Metanephros (tissue), 1 donor: Measurements from ENCODE around the gene PERCC1. TPM values are rescaled to one million over a fixed set of nuclear protein-coding genes. Genes with fewer than 3 reads are reported as not detected.

Experiments used
- total RNA-seq: library from RNA; depleted of rRNA; stranded (reverse); fragments of >200 nt; gene quantifications from one replicate; pipeline ENCODE4 v1.2.3, GENCODE V29; 2014

PERCC1 gene
- total RNA-seq: not detected

GRCh38 chr16:1430759-1431496 lies at the start of gene PERCC1:
TSS of gene PERCC1 (plus strand) at chr16:1431078. CDS start at chr16:1432594, 1,516 bp downstream.

GRCh38 chr16:1414532-1415260 lies 16.2 kb upstream of the PERCC1 start, which contains the start of gene UNKL:
TSS of gene UNKL (minus strand) at chr16:1414704. CDS start at chr16:1414691, 13 bp downstream.

GRCh38 chr16:1443980-1444729 lies 13.3 kb downstream of the PERCC1 start, which contains the start of gene CCDC154:
TSS of gene CCDC154 (minus strand) at chr16:1444556. CDS start at chr16:1444322, 234 bp downstream.

GRCh38 chr16:1474796-1475551 lies 44.1 kb downstream of the PERCC1 start, which contains the start of gene CLCN7:
TSS of gene CLCN7 (minus strand) at chr16:1475028. CDS start at chr16:1474974, 54 bp downstream.

Other genes with a start within 250 kb of the PERCC1 start
- gene TPSG1, start 205.8 kb upstream of the PERCC1 start, total RNA-seq: not detected
- gene TPSB2, start 200.9 kb upstream of the PERCC1 start, total RNA-seq: 0.47 TPM
- gene TPSAB1, start 190.4 kb upstream of the PERCC1 start, total RNA-seq: 0.99 TPM
- not detected for gene TPSD1, start 175.0 kb upstream of the PERCC1 start, total RNA-seq
- 72.6 TPM for gene UBE2I, start 121.4 kb upstream of the PERCC1 start, total RNA-seq
- 12.2 TPM for gene BAIAP3, start 97.4 kb upstream of the PERCC1 start, total RNA-seq
- 50.7 TPM for gene TSR3, start 79.2 kb upstream of the PERCC1 start, total RNA-seq
- 50.2 TPM for gene GNPTG, start 79.1 kb upstream of the PERCC1 start, total RNA-seq
- gene UNKL, start 16.4 kb upstream of the PERCC1 start, total RNA-seq: 43.6 TPM
- gene UQCC4, start 10.3 kb upstream of the PERCC1 start, total RNA-seq: 12.5 TPM
- 2.2 TPM for gene CCDC154, start 13.5 kb downstream of the PERCC1 start, total RNA-seq
- gene CLCN7, start 44.0 kb downstream of the PERCC1 start, total RNA-seq: 107 TPM
- 0.18 TPM for gene PTX4, start 57.9 kb downstream of the PERCC1 start, total RNA-seq
- gene TELO2, start 62.3 kb downstream of the PERCC1 start, total RNA-seq: 48.3 TPM
- gene TMEM204, start 102.6 kb downstream of the PERCC1 start, total RNA-seq: 27.7 TPM
- gene IFT140, start 181.0 kb downstream of the PERCC1 start, total RNA-seq: 68.0 TPM
- gene CRAMP1, start 181.3 kb downstream of the PERCC1 start, total RNA-seq: 17.2 TPM
- gene JPT2, start 247.2 kb downstream of the PERCC1 start, total RNA-seq: 44.8 TPM